ENCODE measurements around the gene LAMA2. TPM values are rescaled to one million over a fixed set of nuclear protein-coding genes. Genes with fewer than 3 reads are reported as not detected.
"Not testable (repeated sequence)": the region's sequence is repeated elsewhere in the genome, so short reads cannot be mapped to it uniquely, and the experiment has no call there.

The LAMA2 gene
- total and polyA plus RNA-seq, 2 experiments from 2014 or later, result 11.1 to 57.5 TPM

- no peak for DNase-seq (ENCODE audit: low spot score)
- WGBS (ENCODE audit: low lambda C conversion rate, missing lambda C conversion rate), result 73% methylated on average over 4 of the region's 4 CpGs
- Histone ChIP-seq H3K9me3 (ENCODE audit: low read depth) (no peaks in the 10 kb centered on the region), H3K27me3 (no peaks in the 10 kb centered on the region), H3K79me2 (no peaks in the 10 kb centered on the region), H3K9me2 (replicated peaks; ENCODE audit: insufficient read depth) (no peaks in the 10 kb centered on the region), H3K36me3 (replicated peaks; ENCODE audit: insufficient read depth, low read depth) (no peaks in the 10 kb centered on the region), H3K27ac (no peak overlapping the region), H4K20me1 (ENCODE audit: insufficient read depth, poor library complexity, severe bottlenecking) (no peaks in the 10 kb centered on the region), H3K4me2 (no peak overlapping the region), H3K4me3 (no peak overlapping the region), H3K4me1 (ENCODE audit: insufficient read depth) (no peaks in the 10 kb centered on the region), H2AFZ (no peak overlapping the region)
- no peak for TF ChIP-seq EZH2phosphoT487 (IDR thresholded peaks at IDR 0.05; ENCODE audit: low read depth, severe bottlenecking, unreplicated experiment)
- no peak for TF ChIP-seq EZH2 (IDR thresholded peaks at IDR 0.05; ENCODE audit: borderline replicate concordance)
- no peak for TF ChIP-seq CTCF (IDR thresholded peaks at IDR 0.05; ENCODE audit: poor library complexity)
Measured at GRCh38 chr6:129150507-129150906, 267.6 kb downstream of the LAMA2 start.

- TF ChIP-seq CTCF (IDR thresholded peaks at IDR 0.05; ENCODE audit: poor library complexity) (no peak), EZH2phosphoT487 (IDR thresholded peaks at IDR 0.05; ENCODE audit: low read depth, severe bottlenecking, unreplicated experiment) (no peak), EZH2 (IDR thresholded peaks at IDR 0.05; ENCODE audit: borderline replicate concordance) (no peak)
- Histone ChIP-seq H3K79me2 (no peaks in the 10 kb centered on the region), H3K27me3 (no peaks in the 10 kb centered on the region), H3K9me3 (ENCODE audit: low read depth) (no peaks in the 10 kb centered on the region), H3K4me2 (no peak overlapping the region), H3K4me1 (ENCODE audit: insufficient read depth) (no peaks in the 10 kb centered on the region), H3K9me2 (replicated peaks; ENCODE audit: insufficient read depth) (no peaks in the 10 kb centered on the region), H3K4me3 (no peak overlapping the region), H3K36me3 (replicated peaks; ENCODE audit: insufficient read depth, low read depth) (no peaks in the 10 kb centered on the region), H2AFZ (no peak overlapping the region), H4K20me1 (ENCODE audit: insufficient read depth, poor library complexity, severe bottlenecking) (no peaks in the 10 kb centered on the region), H3K27ac (no peak overlapping the region)
- WGBS (ENCODE audit: low lambda C conversion rate, missing lambda C conversion rate), result 86% methylated on average over 4 of the region's 4 CpGs
- no peak for DNase-seq (ENCODE audit: low spot score)
Measured at GRCh38 chr6:129153257-129153656, 270.3 kb downstream of the LAMA2 start.

- not testable (repeated sequence) for H3K9me3 ChIP-seq (ENCODE audit: low read depth); H3K79me2 ChIP-seq; H3K27ac ChIP-seq; H3K36me3 ChIP-seq (replicated peaks; ENCODE audit: insufficient read depth, low read depth); H3K4me1 ChIP-seq (ENCODE audit: insufficient read depth); H4K20me1 ChIP-seq (ENCODE audit: insufficient read depth, poor library complexity, severe bottlenecking); H3K27me3 ChIP-seq; H3K4me2 ChIP-seq; H3K9me2 ChIP-seq (replicated peaks; ENCODE audit: insufficient read depth); H2AFZ ChIP-seq; DNase-seq (ENCODE audit: low spot score); H3K4me3 ChIP-seq
- 95% methylated on average over 17 of the region's 17 CpGs for WGBS (ENCODE audit: low lambda C conversion rate, missing lambda C conversion rate)
Measured at GRCh38 chr6:129159242-129159641, 276.3 kb downstream of the LAMA2 start.

GRCh38 chr6:129162605-129163004, 279.7 kb downstream of the LAMA2 start:
- Histone ChIP-seq H2AFZ (no peak overlapping the region), H3K79me2 (no peaks in the 10 kb centered on the region), H3K36me3 (replicated peaks; ENCODE audit: insufficient read depth, low read depth) (no peaks in the 10 kb centered on the region), H3K4me2 (no peak overlapping the region), H3K27me3 (no peaks in the 10 kb centered on the region), H3K4me3 (no peak overlapping the region), H3K9me3 (ENCODE audit: low read depth) (no peaks in the 10 kb centered on the region), H3K4me1 (ENCODE audit: insufficient read depth) (no peaks in the 10 kb centered on the region), H4K20me1 (ENCODE audit: insufficient read depth, poor library complexity, severe bottlenecking) (no peaks in the 10 kb centered on the region), H3K27ac (no peak overlapping the region), H3K9me2 (replicated peaks; ENCODE audit: insufficient read depth) (no peaks in the 10 kb centered on the region)
- WGBS (ENCODE audit: low lambda C conversion rate, missing lambda C conversion rate), result 90% methylated on average over 1 of the region's 1 CpG
- no peak for DNase-seq (ENCODE audit: low spot score)
- no peak for TF ChIP-seq EZH2 (IDR thresholded peaks at IDR 0.05; ENCODE audit: borderline replicate concordance)
- TF ChIP-seq CTCF (IDR thresholded peaks at IDR 0.05; ENCODE audit: poor library complexity), result no peak
- TF ChIP-seq EZH2phosphoT487 (IDR thresholded peaks at IDR 0.05; ENCODE audit: low read depth, severe bottlenecking, unreplicated experiment), result no peak
